WERI-Rb-1 (cell line): ENCODE data around the gene RPL31.

ENCODE experiments used
- DNase-seq: peaks from one replicate; pipeline ENCODE4 v3.0.0-alpha.2; 2020
- H3K27ac ChIP-seq: fragments of 250-450 bp; sonication (Bioruptor Pico); 2 replicates; pipeline ENCODE4 v1.5.1; 2020; ENCODE audit warnings: mild to moderate bottlenecking, moderate library complexity
- H3K27me3 ChIP-seq: fragments of 250-450 bp; sonication (Bioruptor Pico); 2 replicates; pipeline ENCODE4 v1.5.1; 2021; ENCODE audit warnings: mild to moderate bottlenecking, low read depth, moderate library complexity; ENCODE audit not compliant: insufficient read depth, severe bottlenecking
- H3K36me3 ChIP-seq: fragments of 250-450 bp; sonication (Bioruptor Pico); 2 replicates; pipeline ENCODE4 v1.5.1; 2020; ENCODE audit warnings: mild to moderate bottlenecking, moderate library complexity
- H3K4me3 ChIP-seq: 2 replicates; pipeline ENCODE4 v1.5.1; 2011; ENCODE audit warnings: low read depth, mild to moderate bottlenecking, control low read depth, low read length
- H3K9me3 ChIP-seq: fragments of 250-450 bp; sonication (Bioruptor Pico); 2 replicates; pipeline ENCODE4 v1.5.1; 2021; ENCODE audit warnings: mild to moderate bottlenecking, moderate library complexity; ENCODE audit not compliant: severe bottlenecking
- CTCF ChIP-seq: IDR thresholded peaks from 2 replicates; pipeline ENCODE4 v1.5.1; 2011; ENCODE audit warnings: low read depth, mild to moderate bottlenecking, control low read depth, inconsistent platforms, low read length

The RPL31 gene

GRCh38 chr2:101012706-101013181 is 10.7 kb downstream of the RPL31 start:
- Histone ChIP-seq H3K4me3 (no peak overlapping the region), H3K9me3 (no peaks in the 10 kb centered on the region), H3K27ac (no peak overlapping the region), H3K36me3 (peaks cover 65% of the 10 kb centered on the region), H3K27me3 (no peaks in the 10 kb centered on the region)
- peak; percentile 61 for TF ChIP-seq CTCF
- DNase-seq = no peak

GRCh38 chr2:101014264-101014857 is 12.3 kb downstream of the RPL31 start:
- Histone ChIP-seq H3K36me3 (peaks cover 64% of the 10 kb centered on the region), H3K9me3 (no peaks in the 10 kb centered on the region), H3K4me3 (no peak overlapping the region), H3K27me3 (no peaks in the 10 kb centered on the region), H3K27ac (no peak overlapping the region)
- DNase-seq = no peak
- no peak for TF ChIP-seq CTCF

GRCh38 chr2:101017371-101017770 is 15.3 kb downstream of the RPL31 start:
- H3K36me3 ChIP-seq = peaks cover 62% of the 10 kb centered on the region
- H3K9me3 ChIP-seq = no peaks in the 10 kb centered on the region
- H3K27ac ChIP-seq = no peak overlapping the region
- no peak for TF ChIP-seq CTCF
- H3K27me3 ChIP-seq = no peaks in the 10 kb centered on the region
- no peak for DNase-seq
- no peak overlapping the region for H3K4me3 ChIP-seq

GRCh38 chr2:101018934-101019333 is 16.8 kb downstream of the RPL31 start:
- H3K27ac ChIP-seq = no peak overlapping the region
- no peaks in the 10 kb centered on the region for H3K9me3 ChIP-seq
- no peak for DNase-seq
- no peaks in the 10 kb centered on the region for H3K27me3 ChIP-seq
- peaks cover 54% of the 10 kb centered on the region for H3K36me3 ChIP-seq
- H3K4me3 ChIP-seq = no peak overlapping the region
- no peak for TF ChIP-seq CTCF

- Histone ChIP-seq H3K27me3 (no peaks in the 10 kb centered on the region), H3K9me3 (no peaks in the 10 kb centered on the region), H3K36me3 (peaks cover 63% of the 10 kb centered on the region), H3K27ac (no peak overlapping the region), H3K4me3 (no peak overlapping the region)
- DNase-seq = no peak
- TF ChIP-seq CTCF = no peak
Measured at GRCh38 chr2:101022221-101022620, 20.1 kb downstream of the RPL31 start.

- H3K27me3 ChIP-seq = no peaks in the 10 kb centered on the region
- TF ChIP-seq CTCF = no peak
- DNase-seq = no peak
- H3K9me3 ChIP-seq = no peaks in the 10 kb centered on the region
- H3K4me3 ChIP-seq = no peak overlapping the region
- no peak overlapping the region for H3K27ac ChIP-seq
- H3K36me3 ChIP-seq = peaks cover 59% of the 10 kb centered on the region
Measured at GRCh38 chr2:101023327-101024107, 21.4 kb downstream of the RPL31 start.
